ENCODE data around the gene EFCAB14.
"Not testable (repeated sequence)": the region's sequence is repeated elsewhere in the genome, so short reads cannot be mapped to it uniquely, and the experiment has no call there.

Gene EFCAB14

DNA sequence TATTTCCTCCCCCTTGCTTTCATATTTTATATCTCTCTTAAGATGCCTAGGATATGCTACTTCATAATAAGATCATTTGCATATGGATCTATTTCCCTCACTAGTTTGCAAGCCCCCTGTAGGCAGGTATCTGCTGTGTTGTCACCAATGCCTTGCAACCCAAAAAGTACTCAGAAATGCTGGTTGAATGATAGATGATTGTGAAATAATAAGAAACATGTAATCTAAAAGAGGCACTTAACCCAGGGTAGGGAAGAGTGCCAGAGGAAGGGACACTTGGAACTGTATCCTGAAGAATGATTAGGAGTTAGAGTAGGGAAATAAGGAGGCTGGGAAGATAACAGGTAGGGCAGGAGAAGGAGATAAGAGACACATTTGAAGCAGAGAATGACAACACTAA, 63.1 kb downstream of the EFCAB14 start:
- no peaks in the 10 kb centered on the region for H3K36me3 ChIP-seq (ENCODE audit: control insufficient read depth, insufficient read depth, low read length)
- no peaks in the 10 kb centered on the region for H3K4me1 ChIP-seq (ENCODE audit: control insufficient read depth, insufficient read depth, low read length)
- no peaks in the 10 kb centered on the region for H3K9me3 ChIP-seq (ENCODE audit: control insufficient read depth, low read length)
- H3K27me3 ChIP-seq (ENCODE audit: control insufficient read depth, insufficient read depth, low read length): no peaks in the 10 kb centered on the region
- no peak overlapping the region for H3K9ac ChIP-seq (ENCODE audit: low read length)
- H3K4me3 ChIP-seq (ENCODE audit: low read length): no peak overlapping the region

- not testable (repeated sequence) for H3K4me3 ChIP-seq (ENCODE audit: low read length); H3K9me3 ChIP-seq (ENCODE audit: control insufficient read depth, low read length)
Observed at GRCh38 chr1:46654698-46655097, 64.2 kb downstream of the EFCAB14 start.

DNA sequence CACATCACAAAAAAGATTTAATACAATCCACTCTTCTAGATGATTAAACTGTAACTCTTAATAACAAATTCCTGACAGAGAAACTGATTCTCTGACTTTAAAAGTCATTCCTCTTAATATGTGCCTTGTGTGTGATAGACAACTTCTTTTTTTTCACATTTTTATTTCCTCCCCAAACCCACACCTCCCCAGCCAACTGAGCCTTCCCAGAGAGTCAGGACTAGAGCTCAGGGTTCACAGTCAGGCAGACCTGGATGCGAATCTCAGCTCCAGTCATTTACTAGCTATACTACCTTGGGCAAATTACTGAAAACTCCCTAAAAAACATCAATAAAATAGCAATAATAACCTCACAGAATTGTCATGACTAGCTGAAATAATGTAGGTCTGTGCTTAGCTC, 64.9 kb downstream of the EFCAB14 start:
- no peaks in the 10 kb centered on the region for H3K9me3 ChIP-seq (ENCODE audit: control insufficient read depth, low read length)
- no peaks in the 10 kb centered on the region for H3K27me3 ChIP-seq (ENCODE audit: control insufficient read depth, insufficient read depth, low read length)
- H3K36me3 ChIP-seq (ENCODE audit: control insufficient read depth, insufficient read depth, low read length): no peaks in the 10 kb centered on the region
- H3K9ac ChIP-seq (ENCODE audit: low read length): no peak overlapping the region
- no peak overlapping the region for H3K4me3 ChIP-seq (ENCODE audit: low read length)
- no peaks in the 10 kb centered on the region for H3K4me1 ChIP-seq (ENCODE audit: control insufficient read depth, insufficient read depth, low read length)

More at GRCh38 chr1:46654698-46655097, 64.2 kb downstream of the EFCAB14 start:
- not testable (repeated sequence) for H3K9ac ChIP-seq (ENCODE audit: low read length); H3K36me3 ChIP-seq (ENCODE audit: control insufficient read depth, insufficient read depth, low read length); H3K27me3 ChIP-seq (ENCODE audit: control insufficient read depth, insufficient read depth, low read length); H3K4me1 ChIP-seq (ENCODE audit: control insufficient read depth, insufficient read depth, low read length)

DNA sequence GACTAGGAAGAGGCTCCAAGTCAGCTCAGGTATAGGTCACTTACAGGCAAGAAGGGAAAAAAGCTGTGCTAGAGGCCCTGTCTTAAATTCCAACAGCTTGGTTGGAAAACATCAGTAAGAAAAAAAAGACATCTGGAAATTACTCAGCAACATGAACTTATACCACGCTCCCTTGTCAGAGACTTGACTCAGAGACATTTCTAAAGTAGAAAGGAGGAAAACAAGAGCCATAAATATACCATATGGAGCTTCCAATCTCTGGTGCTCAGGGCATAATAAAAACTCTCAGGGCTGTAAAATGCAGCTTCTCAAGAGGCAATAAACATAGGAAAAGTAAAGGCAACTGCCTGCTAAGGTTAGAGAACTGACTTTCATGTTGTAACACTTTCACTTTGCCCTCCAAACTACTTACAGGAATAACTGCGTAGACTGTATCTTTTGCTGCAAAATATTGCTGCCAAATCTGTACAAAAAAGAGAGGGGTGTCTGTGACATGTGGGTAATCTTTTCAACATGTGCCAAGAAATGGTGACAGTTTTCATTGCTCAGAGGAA, 65.4 kb downstream of the EFCAB14 start:
- Histone ChIP-seq H3K9me3 (ENCODE audit: control insufficient read depth, low read length) (no peaks in the 10 kb centered on the region), H3K36me3 (ENCODE audit: control insufficient read depth, insufficient read depth, low read length) (no peaks in the 10 kb centered on the region), H3K27me3 (ENCODE audit: control insufficient read depth, insufficient read depth, low read length) (no peaks in the 10 kb centered on the region), H3K4me1 (ENCODE audit: control insufficient read depth, insufficient read depth, low read length) (no peaks in the 10 kb centered on the region), H3K9ac (ENCODE audit: low read length) (no peak overlapping the region), H3K4me3 (ENCODE audit: low read length) (no peak overlapping the region)

DNA sequence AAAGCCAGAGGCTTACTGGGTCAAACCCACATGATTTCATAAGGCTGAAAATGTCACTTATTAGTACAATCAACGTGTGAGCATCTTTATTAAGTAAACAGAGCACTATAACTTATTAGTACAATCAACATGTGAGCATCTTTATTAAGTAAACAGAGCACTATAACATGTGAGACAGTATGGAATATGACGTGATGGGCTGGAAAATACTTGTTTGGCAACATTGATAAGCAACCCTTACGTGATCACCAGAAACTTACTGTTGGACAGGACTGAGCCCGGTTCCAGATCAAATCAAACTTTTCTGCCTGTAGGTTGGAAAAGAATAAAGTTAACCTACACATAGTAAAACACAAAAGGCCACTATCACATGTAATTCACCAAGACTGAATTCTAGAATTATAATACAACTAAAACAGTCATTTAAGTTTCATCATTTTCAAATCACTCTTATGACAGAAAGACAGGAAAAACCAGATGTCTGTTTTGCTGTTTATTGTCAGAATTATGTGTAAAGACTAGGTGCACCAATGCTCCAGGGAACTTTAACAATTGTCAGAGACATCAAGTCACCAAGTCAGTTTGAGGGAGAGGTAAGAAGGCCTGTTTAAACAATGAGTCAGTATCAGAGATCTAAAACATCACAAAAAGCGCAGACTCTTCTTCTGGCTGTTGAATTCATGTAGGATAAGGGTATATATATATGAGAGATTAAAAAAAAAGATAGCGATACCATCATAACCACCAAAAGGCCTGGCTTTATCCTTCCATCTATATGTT, 66.4 kb downstream of the EFCAB14 start:
- Histone ChIP-seq H3K36me3 (ENCODE audit: control insufficient read depth, insufficient read depth, low read length) (no peaks in the 10 kb centered on the region), H3K4me3 (ENCODE audit: low read length) (no peak overlapping the region), H3K9ac (ENCODE audit: low read length) (no peak overlapping the region), H3K9me3 (ENCODE audit: control insufficient read depth, low read length) (no peaks in the 10 kb centered on the region), H3K4me1 (ENCODE audit: control insufficient read depth, insufficient read depth, low read length) (no peaks in the 10 kb centered on the region), H3K27me3 (ENCODE audit: control insufficient read depth, insufficient read depth, low read length) (no peaks in the 10 kb centered on the region)

DNA sequence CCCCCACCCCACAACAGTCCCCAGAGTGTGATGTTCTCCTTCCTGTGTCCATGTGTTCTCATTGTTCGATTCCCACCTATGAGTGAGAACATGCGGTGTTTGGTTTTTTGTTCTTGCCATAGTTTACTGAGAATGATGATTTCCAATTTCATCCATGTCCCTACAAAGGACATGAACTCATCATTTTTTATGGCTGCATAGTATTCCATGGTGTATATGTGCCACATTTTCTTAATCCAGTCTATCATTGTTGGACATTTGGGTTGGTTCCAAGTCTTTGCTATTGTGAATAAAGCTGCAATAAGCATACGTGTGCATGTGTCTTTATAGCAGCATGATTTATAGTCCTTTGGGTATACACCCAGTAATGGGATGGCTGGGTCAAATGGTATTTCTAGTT, 67.8 kb downstream of the EFCAB14 start:
- H3K9ac ChIP-seq (ENCODE audit: low read length); H3K9me3 ChIP-seq (ENCODE audit: control insufficient read depth, low read length); H3K27me3 ChIP-seq (ENCODE audit: control insufficient read depth, insufficient read depth, low read length); H3K4me3 ChIP-seq (ENCODE audit: low read length); H3K36me3 ChIP-seq (ENCODE audit: control insufficient read depth, insufficient read depth, low read length); H3K4me1 ChIP-seq (ENCODE audit: control insufficient read depth, insufficient read depth, low read length): not testable (repeated sequence)

DNA sequence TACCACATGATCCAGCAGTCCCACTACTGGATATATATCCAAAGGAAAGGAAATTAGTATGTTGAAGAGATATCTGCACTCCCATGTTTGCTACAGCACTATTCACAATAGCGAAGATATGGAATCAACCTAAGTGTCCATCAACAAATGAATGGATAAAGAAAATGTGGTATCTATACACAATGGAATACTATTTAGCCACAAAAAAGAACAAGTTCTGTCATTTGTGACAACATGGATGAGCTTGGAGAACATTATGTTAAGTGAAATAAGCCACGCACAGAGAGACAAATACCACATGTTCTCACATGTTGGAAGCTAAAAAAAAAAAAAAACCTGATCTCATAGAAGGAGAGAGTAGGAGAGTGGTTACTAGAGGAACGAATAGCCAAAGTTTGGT, 68.4 kb downstream of the EFCAB14 start:
- no peak overlapping the region for H3K4me3 ChIP-seq (ENCODE audit: low read length)
- no peak overlapping the region for H3K9ac ChIP-seq (ENCODE audit: low read length)
- no peaks in the 10 kb centered on the region for H3K27me3 ChIP-seq (ENCODE audit: control insufficient read depth, insufficient read depth, low read length)
- H3K9me3 ChIP-seq (ENCODE audit: control insufficient read depth, low read length): no peaks in the 10 kb centered on the region
- H3K4me1 ChIP-seq (ENCODE audit: control insufficient read depth, insufficient read depth, low read length): no peaks in the 10 kb centered on the region
- no peaks in the 10 kb centered on the region for H3K36me3 ChIP-seq (ENCODE audit: control insufficient read depth, insufficient read depth, low read length)

DNA sequence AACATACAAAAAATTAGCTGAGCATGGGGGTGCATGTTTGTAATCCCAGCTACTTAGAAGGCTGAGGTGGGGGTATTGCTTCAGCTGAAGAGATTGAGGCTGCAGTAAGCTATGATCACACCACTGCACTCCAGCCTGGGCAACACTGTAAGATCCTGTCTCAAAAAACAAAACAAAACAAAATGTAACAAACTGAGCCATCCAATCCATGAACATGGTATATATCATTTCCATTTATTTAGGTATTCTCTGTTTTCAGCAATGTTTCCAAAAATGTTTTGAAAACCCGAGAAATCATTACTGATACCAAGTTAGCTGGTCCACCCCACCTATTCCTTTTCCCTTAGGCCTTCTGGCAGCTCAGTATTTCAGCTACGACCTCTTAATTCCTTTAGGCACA, 69.2 kb downstream of the EFCAB14 start:
- no peaks in the 10 kb centered on the region for H3K27me3 ChIP-seq (ENCODE audit: control insufficient read depth, insufficient read depth, low read length)
- no peaks in the 10 kb centered on the region for H3K9me3 ChIP-seq (ENCODE audit: control insufficient read depth, low read length)
- no peak overlapping the region for H3K9ac ChIP-seq (ENCODE audit: low read length)
- no peaks in the 10 kb centered on the region for H3K36me3 ChIP-seq (ENCODE audit: control insufficient read depth, insufficient read depth, low read length)
- H3K4me1 ChIP-seq (ENCODE audit: control insufficient read depth, insufficient read depth, low read length): no peaks in the 10 kb centered on the region
- no peak overlapping the region for H3K4me3 ChIP-seq (ENCODE audit: low read length)

DNA sequence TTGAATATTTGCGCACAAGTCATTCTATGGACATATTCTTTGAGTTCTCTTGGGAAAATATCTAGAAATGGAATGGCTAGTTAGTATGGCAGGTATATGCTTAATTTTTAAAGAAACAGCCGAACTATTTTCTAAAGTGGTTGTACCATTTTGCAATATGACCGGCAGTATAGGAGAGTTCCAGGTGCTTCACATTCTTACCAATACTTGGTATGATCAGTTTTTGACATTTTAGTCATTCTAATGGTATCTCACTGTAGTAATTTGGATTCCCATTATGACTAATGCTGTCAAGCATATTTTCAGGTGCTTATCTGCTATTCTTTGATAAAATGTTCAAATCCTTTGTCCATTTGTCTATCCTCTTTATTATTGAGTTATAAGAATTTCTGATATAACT, 71.3 kb downstream of the EFCAB14 start:
- H3K36me3 ChIP-seq (ENCODE audit: control insufficient read depth, insufficient read depth, low read length): no peaks in the 10 kb centered on the region
- no peaks in the 10 kb centered on the region for H3K4me1 ChIP-seq (ENCODE audit: control insufficient read depth, insufficient read depth, low read length)
- H3K27me3 ChIP-seq (ENCODE audit: control insufficient read depth, insufficient read depth, low read length): no peaks in the 10 kb centered on the region
- no peak overlapping the region for H3K4me3 ChIP-seq (ENCODE audit: low read length)
- no peaks in the 10 kb centered on the region for H3K9me3 ChIP-seq (ENCODE audit: control insufficient read depth, low read length)
- no peak overlapping the region for H3K9ac ChIP-seq (ENCODE audit: low read length)

DNA sequence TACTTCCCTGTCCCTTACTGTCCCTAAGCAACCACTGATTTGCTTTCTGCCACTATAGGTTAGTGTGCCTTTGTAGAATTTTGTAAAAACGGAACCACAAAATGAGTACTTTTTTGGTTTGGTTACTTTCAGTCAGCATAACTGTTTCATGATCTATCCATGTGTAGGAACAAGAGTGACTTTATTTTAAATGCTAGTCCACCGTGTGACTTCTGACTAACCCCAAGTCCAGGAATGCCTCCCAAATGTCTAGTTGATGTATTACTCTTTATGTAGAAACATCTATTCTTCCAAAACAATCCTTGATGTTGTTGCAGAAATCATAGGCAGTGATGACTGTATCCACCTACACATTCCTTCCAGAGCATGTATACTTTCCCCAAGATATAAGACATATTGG, 72.1 kb downstream of the EFCAB14 start:
- H3K27me3 ChIP-seq (ENCODE audit: control insufficient read depth, insufficient read depth, low read length): no peaks in the 10 kb centered on the region
- H3K36me3 ChIP-seq (ENCODE audit: control insufficient read depth, insufficient read depth, low read length): no peaks in the 10 kb centered on the region

GRCh38 chr1:46646331-46646730, 72.6 kb downstream of the EFCAB14 start:
- Histone ChIP-seq H3K9ac (ENCODE audit: low read length) (no peak overlapping the region), H3K9me3 (ENCODE audit: control insufficient read depth, low read length) (no peaks in the 10 kb centered on the region), H3K4me3 (ENCODE audit: low read length) (no peak overlapping the region), H3K36me3 (ENCODE audit: control insufficient read depth, insufficient read depth, low read length) (no peaks in the 10 kb centered on the region), H3K4me1 (ENCODE audit: control insufficient read depth, insufficient read depth, low read length) (no peaks in the 10 kb centered on the region), H3K27me3 (ENCODE audit: control insufficient read depth, insufficient read depth, low read length) (no peaks in the 10 kb centered on the region)

More for the DNA sequence above, 72.1 kb downstream of the EFCAB14 start:
- H3K4me1 ChIP-seq (ENCODE audit: control insufficient read depth, insufficient read depth, low read length): no peaks in the 10 kb centered on the region
- no peak overlapping the region for H3K4me3 ChIP-seq (ENCODE audit: low read length)
- H3K9ac ChIP-seq (ENCODE audit: low read length): no peak overlapping the region
- H3K9me3 ChIP-seq (ENCODE audit: control insufficient read depth, low read length): no peaks in the 10 kb centered on the region

DNA sequence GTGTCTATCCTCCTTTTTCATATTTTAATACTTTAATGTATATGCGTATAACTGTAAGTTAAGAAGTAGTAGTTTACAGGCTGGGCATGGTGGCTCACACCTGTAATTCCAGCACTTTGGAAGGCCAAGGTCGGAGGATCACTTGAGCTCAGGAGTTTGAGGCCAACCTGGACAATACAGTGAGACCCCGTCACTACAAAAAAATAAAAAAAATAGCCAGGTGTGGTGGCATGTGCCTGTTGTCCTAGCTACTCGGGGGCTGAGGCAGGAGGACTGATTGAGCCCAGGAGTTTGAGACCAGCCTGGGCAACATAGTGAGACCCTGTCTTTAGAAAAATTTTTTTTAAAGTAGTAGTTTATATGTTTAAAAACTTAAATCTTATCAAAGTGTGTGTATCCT, 73.1 kb downstream of the EFCAB14 start:
- Histone ChIP-seq H3K9ac (ENCODE audit: low read length) (no peak overlapping the region), H3K9me3 (ENCODE audit: control insufficient read depth, low read length) (no peaks in the 10 kb centered on the region), H3K4me3 (ENCODE audit: low read length) (no peak overlapping the region), H3K4me1 (ENCODE audit: control insufficient read depth, insufficient read depth, low read length) (no peaks in the 10 kb centered on the region), H3K36me3 (ENCODE audit: control insufficient read depth, insufficient read depth, low read length) (no peaks in the 10 kb centered on the region), H3K27me3 (ENCODE audit: control insufficient read depth, insufficient read depth, low read length) (no peaks in the 10 kb centered on the region)

All from mucosa of stomach (tissue), 1 donor.